Measurements from ENCODE around the gene USP9X.
"Not testable (repeated sequence)": the region's sequence is repeated elsewhere in the genome, so short reads cannot be mapped to it uniquely, and the experiment has no call there.

USP9X gene

DNA sequence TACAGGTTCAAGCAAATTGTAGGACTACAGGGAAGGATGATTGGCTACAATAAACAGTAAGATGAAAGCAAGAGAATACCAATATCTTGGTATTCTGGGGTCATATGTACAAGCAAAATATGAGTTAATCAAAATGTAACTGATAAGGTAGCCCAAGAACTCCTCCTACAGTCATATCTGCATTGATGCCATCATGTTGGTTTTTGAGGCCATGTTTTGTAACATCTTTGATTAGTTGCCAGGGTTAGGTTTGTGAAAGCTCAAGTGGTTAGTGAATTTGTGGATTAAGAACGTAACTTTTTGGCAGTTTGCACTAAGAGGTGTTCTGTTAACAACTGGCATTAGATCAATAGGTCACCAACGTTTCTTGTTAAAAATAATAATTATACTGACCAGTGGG lies 59.6 kb downstream of the USP9X start:
- peaks cover 58% of the 10 kb centered on the region for H3K36me3 ChIP-seq
- H3K4me3 ChIP-seq (ENCODE audit: low read depth in 1 of 2, low read length in 1 of 2), result no peak overlapping the region
- H3K9me3 ChIP-seq, result no peaks in the 10 kb centered on the region
- TF ChIP-seq, protein P1, sequence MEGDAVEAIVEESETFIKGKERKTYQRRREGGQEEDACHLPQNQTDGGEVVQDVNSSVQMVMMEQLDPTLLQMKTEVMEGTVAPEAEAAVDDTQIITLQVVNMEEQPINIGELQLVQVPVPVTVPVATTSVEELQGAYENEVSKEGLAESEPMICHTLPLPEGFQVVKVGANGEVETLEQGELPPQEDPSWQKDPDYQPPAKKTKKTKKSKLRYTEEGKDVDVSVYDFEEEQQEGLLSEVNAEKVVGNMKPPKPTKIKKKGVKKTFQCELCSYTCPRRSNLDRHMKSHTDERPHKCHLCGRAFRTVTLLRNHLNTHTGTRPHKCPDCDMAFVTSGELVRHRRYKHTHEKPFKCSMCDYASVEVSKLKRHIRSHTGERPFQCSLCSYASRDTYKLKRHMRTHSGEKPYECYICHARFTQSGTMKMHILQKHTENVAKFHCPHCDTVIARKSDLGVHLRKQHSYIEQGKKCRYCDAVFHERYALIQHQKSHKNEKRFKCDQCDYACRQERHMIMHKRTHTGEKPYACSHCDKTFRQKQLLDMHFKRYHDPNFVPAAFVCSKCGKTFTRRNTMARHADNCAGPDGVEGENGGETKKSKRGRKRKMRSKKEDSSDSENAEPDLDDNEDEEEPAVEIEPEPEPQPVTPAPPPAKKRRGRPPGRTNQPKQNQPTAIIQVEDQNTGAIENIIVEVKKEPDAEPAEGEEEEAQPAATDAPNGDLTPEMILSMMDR (IDR thresholded peaks at IDR 0.05), result no peak
- H3K27ac ChIP-seq, result no peak overlapping the region
- H3K27me3 ChIP-seq, result no peaks in the 10 kb centered on the region
- H3K4me1 ChIP-seq (ENCODE audit: control insufficient read depth in 1 of 2, insufficient read depth in 1 of 2, low read depth in 1 of 2, low read length in 1 of 2), result peaks cover 0 to 3% of the 10 kb centered on the region in 2 experiments

DNA sequence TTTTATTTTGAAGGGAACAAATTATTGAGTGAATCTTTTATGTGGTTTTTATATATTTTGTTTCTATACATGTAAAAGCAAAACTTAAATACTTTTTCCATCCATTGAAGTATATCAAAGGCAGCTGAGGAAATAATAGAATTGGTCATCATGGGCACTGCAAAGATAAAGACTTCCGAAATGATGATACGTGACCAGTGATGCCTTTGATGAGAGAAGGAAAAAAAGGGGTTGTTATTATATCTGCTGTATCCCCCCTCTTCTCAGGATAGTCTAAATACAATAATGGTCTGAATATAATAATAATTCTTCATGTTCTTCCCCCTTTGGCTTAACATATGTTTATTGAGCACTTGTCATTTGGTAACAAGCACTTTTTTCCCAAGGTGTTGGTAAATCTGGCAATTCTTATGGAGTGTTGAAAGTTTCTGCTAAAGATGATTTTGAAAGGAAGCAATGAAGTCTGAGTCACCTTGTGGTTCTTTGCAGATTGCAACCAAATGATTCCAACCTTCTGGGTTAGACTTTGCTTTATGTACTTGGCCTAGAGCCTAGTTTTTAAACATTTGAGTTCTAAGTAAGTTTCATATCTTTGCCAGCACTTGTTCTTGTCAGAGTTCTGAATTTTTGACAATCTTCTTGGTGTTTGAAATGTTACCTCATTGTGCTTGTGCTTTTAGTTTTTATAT lies 60.8 kb downstream of the USP9X start:
- no peak overlapping the region for H3K4me3 ChIP-seq (ENCODE audit: low read depth in 1 of 2, low read length in 1 of 2)
- H3K4me1 ChIP-seq (ENCODE audit: control insufficient read depth in 1 of 2, insufficient read depth in 1 of 2, low read depth in 1 of 2, low read length in 1 of 2), result peaks cover 0 to 3% of the 10 kb centered on the region in 2 experiments
- H3K9me3 ChIP-seq, result no peaks in the 10 kb centered on the region
- H3K27me3 ChIP-seq, result no peaks in the 10 kb centered on the region
- H3K36me3 ChIP-seq, result peaks cover 58% of the 10 kb centered on the region
- no peak overlapping the region for H3K27ac ChIP-seq
- TF ChIP-seq, protein P1 (IDR thresholded peaks at IDR 0.05), result no peak

DNA sequence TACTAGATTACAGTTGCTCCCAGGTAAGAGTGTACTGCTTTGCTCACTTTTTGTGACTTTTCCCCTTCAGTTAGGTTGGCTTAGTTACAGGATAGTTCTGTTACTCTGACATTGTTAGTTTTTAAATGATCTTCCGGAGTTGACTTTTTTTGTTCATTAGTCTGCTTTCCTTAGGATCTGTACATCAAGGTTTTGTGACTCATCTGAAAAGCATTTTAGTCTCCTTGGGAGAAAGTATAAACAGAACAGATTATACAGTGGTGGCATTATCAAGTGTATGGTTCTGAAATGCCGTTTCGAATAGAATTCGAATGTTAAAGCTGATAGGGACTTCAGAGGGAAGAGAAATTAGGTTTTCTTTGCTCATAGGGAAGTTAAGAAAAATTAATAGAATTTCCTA lies 63.3 kb downstream of the USP9X start:
- Histone ChIP-seq H3K9me3 (no peaks in the 10 kb centered on the region), H3K4me1 (ENCODE audit: control insufficient read depth in 1 of 2, insufficient read depth in 1 of 2, low read depth in 1 of 2, low read length in 1 of 2) (no peaks in the 10 kb centered on the region), H3K27ac (no peak overlapping the region), H3K4me3 (ENCODE audit: low read depth in 1 of 2, low read length in 1 of 2) (no peak overlapping the region), H3K36me3 (peaks cover 62% of the 10 kb centered on the region), H3K27me3 (no peaks in the 10 kb centered on the region)
- TF ChIP-seq, protein P1 (IDR thresholded peaks at IDR 0.05), result no peak

DNA sequence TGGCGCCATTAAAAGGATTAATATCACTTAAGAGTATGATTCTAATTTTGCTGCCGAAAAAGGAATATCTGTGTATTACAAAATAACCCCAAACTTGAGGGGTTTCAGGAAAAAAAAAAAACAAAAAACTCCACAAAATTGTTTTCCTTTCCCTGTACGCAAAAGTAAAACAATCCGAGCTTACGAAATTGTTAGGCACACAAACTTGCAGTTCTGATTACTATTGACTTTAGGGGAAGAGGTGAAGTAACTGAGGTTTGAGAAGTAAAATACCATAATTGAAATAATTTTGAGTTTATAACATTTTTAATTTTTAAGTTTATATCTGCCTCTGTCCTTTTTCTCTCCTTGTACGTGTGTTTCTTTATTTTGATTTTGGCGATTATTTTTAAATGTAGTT lies 64.8 kb downstream of the USP9X start:
- Histone ChIP-seq H3K9me3 (no peaks in the 10 kb centered on the region), H3K27ac (no peak overlapping the region), H3K4me3 (ENCODE audit: low read depth in 1 of 2, low read length in 1 of 2) (no peak overlapping the region), H3K27me3 (no peaks in the 10 kb centered on the region), H3K4me1 (ENCODE audit: control insufficient read depth in 1 of 2, insufficient read depth in 1 of 2, low read depth in 1 of 2, low read length in 1 of 2) (no peaks in the 10 kb centered on the region), H3K36me3 (peaks cover 68% of the 10 kb centered on the region)
- TF ChIP-seq, protein P1 (IDR thresholded peaks at IDR 0.05), result no peak

DNA sequence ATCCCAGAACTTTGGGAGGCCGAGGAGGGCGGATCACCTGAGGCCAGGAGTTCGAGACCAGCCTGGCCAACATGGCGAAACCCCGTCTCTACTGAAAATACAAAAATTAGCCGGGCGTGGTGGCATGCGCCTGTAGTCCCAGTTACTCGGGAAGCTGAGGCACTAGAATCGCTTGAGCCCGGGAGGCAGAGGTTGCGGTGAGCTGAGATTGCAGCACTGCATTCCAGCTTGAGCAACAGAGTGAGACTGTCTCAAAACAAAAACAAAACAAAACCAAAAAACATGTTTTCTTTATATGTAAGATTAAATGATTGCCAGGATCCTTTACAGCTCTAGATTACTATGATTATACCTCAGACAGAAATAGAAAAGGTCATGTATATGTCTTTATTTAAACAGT lies 66.5 kb downstream of the USP9X start:
- H3K9me3 ChIP-seq; H3K27me3 ChIP-seq; H3K4me1 ChIP-seq (ENCODE audit: control insufficient read depth in 1 of 2, insufficient read depth in 1 of 2, low read depth in 1 of 2, low read length in 1 of 2); H3K4me3 ChIP-seq (ENCODE audit: low read depth in 1 of 2, low read length in 1 of 2); H3K27ac ChIP-seq: not testable (repeated sequence)
- H3K36me3 ChIP-seq, result peaks cover 67% of the 10 kb centered on the region

DNA sequence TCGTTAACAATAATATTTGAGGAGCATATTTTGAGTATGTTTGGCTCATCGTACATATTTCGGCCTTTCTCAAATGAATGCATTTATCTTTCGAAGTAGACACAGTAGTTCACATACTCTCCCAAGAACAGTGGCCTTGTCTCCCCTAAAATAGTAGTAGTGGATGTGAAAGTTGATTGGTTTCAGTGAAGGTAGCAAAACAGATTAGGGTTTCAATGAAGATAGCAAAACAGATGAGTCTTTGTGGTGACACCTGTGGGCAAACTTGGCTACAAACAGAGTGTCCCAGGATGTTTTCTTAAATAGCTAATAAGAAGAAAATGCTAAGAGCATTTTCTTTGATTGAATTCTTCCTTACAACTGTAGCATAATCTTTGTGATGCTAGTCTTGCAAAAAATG lies 67.0 kb downstream of the USP9X start:
- Histone ChIP-seq H3K4me3 (ENCODE audit: low read depth in 1 of 2, low read length in 1 of 2) (no peak overlapping the region), H3K27me3 (no peaks in the 10 kb centered on the region), H3K4me1 (ENCODE audit: control insufficient read depth in 1 of 2, insufficient read depth in 1 of 2, low read depth in 1 of 2, low read length in 1 of 2) (no peaks in the 10 kb centered on the region), H3K27ac (no peak overlapping the region), H3K9me3 (no peaks in the 10 kb centered on the region), H3K36me3 (peaks cover 72% of the 10 kb centered on the region)
- TF ChIP-seq, protein P1 (IDR thresholded peaks at IDR 0.05), result no peak

Data from neutrophil (primary cell).